ENCODE measurements around the gene HEXIM1. TPM values are rescaled to one million over a fixed set of nuclear protein-coding genes. Genes with fewer than 3 reads are reported as not detected.

The HEXIM1 gene
- total RNA-seq, 1 donor from 2014 or later: 48.1 TPM

DNA sequence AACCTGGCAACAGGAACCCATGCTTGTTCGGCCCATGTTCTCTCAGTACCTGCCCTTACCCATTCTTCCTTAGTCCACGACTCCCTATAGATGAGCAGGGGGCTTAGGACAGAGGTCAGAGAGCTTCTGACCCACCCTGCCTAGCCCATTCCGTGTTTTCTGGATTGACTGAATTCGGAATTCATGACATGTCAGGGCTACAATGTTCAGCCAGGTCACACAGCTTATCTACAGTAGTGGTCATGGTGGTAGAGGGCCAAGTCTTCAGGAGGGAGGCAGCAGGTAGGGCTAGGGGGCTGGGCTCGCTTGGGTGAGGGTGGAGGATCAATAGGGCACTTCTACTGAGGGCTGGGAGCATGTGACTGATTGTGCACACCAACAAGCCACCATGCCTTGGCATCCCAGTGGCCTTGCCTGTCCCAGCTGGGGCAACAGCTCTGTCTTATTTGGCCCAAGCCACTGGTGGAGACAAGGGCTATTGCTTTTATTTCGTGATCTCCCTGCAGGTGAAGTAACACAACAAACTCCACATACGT is 16.5 kb downstream of the HEXIM1 start:
- H3K36me3 Mint-ChIP-seq (ENCODE audit: low read depth): peaks cover 11% of the 10 kb centered on the region
- no peak overlapping the region for H3K27ac Mint-ChIP-seq
- H3K4me3 Mint-ChIP-seq (ENCODE audit: low read depth): no peak overlapping the region
- no peaks in the 10 kb centered on the region for H3K27me3 Mint-ChIP-seq (ENCODE audit: low read depth)
- H3K4me1 Mint-ChIP-seq (ENCODE audit: low read depth): peaks cover 18% of the 10 kb centered on the region
- intact Hi-C loops (cut with micrococcal nuclease): no loop called here
- H3K9me3 Mint-ChIP-seq: no peaks in the 10 kb centered on the region
- no peak for DNase-seq (ENCODE audit: low spot score)

DNA sequence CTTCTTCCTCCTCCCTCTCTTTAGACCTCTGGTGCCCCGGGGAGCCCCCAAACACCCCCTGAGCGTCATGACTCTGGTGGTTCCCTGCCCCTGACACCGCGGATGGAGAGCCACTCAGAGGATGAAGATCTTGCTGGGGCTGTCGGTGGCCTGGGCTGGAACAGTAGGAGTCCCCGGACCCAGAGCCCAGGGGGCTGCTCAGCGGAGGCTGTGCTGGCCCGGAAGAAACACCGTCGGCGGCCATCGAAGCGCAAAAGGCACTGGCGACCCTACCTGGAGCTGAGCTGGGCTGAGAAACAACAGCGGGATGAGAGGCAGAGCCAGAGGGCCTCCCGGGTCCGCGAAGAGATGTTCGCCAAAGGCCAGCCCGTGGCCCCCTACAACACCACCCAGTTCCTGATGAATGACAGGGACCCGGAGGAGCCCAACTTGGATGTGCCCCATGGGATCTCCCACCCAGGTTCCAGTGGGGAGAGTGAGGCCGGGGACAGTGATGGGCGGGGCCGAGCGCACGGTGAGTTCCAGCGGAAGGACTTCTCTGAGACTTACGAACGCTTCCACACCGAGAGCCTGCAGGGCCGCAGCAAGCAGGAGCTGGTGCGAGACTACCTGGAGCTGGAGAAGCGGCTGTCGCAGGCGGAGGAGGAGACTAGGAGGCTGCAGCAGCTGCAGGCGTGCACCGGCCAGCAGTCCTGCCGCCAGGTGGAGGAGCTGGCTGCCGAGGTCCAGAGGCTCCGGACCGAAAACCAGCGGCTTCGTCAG is 20.9 kb downstream of the HEXIM1 start:
- no peak for DNase-seq (ENCODE audit: low spot score)
- no peak overlapping the region for H3K27ac Mint-ChIP-seq
- intact Hi-C loops (cut with micrococcal nuclease): no loop called here
- no peaks in the 10 kb centered on the region for H3K27me3 Mint-ChIP-seq (ENCODE audit: low read depth)
- H3K4me1 Mint-ChIP-seq (ENCODE audit: low read depth): peaks cover 24% of the 10 kb centered on the region
- no peak overlapping the region for H3K4me3 Mint-ChIP-seq (ENCODE audit: low read depth)
- no peaks in the 10 kb centered on the region for H3K36me3 Mint-ChIP-seq (ENCODE audit: low read depth)
- no peaks in the 10 kb centered on the region for H3K9me3 Mint-ChIP-seq

DNA sequence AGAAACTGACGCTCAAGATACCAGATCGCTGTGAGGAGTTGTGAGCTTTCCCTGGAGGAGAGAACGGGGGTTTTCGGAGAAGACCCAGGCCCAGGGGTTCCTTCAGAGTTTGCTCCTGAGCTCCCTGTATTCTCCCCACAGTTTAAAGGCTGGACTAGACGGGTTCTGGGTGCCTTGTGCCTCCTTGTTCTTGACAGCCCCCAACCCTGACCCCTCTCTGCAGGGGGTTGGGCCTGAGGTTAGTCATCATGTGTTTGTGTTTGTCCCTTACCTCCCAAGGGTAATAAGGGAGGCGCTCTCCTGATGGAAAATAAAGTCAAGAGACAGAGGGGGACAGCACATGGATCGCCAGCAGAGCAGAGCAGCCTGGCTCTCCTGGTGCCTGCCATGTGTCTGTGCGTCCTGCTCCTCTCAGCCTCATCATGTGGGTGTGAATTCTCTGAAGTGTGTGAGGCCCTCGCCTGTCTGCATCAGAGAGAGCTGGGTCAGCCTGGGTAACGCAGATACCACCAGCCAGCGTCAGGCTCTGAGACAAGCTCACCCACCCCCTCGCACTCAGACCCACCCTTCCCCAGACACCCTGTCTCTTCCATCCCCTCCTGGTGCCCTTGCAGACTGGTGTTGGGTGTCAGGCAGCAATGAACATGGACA is 22.1 kb downstream of the HEXIM1 start:
- peaks cover 17% of the 10 kb centered on the region for H3K4me1 Mint-ChIP-seq (ENCODE audit: low read depth)
- no peaks in the 10 kb centered on the region for H3K9me3 Mint-ChIP-seq
- H3K4me3 Mint-ChIP-seq (ENCODE audit: low read depth): no peak overlapping the region
- H3K36me3 Mint-ChIP-seq (ENCODE audit: low read depth): no peaks in the 10 kb centered on the region
- intact Hi-C loops (cut with micrococcal nuclease): no loop called here
- no peaks in the 10 kb centered on the region for H3K27me3 Mint-ChIP-seq (ENCODE audit: low read depth)
- no peak for DNase-seq (ENCODE audit: low spot score)
- peak overlapping the region; percentile 79 for H3K27ac Mint-ChIP-seq

DNA sequence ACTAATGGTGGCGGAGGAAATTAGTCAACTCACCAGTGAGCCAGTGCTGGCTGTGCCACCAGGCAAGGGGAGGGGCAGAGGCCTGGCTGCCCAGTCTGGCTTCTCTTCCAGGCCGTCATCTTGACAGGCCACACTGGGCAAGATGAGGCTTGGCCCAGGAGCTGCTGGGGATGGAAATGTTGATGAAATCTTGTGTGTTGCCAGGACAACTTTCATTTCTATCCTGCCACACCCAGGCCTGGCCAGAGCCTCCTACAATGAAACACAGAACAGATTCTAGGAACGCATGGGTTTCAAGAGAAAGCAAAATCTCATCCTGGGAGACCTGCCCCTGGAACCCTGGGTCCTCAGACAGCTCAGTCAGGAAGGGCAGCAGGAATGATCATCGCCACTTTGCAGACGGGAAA is 22.7 kb downstream of the HEXIM1 start:
- peaks cover 16% of the 10 kb centered on the region for H3K4me1 Mint-ChIP-seq (ENCODE audit: low read depth)
- no peaks in the 10 kb centered on the region for H3K9me3 Mint-ChIP-seq
- H3K36me3 Mint-ChIP-seq (ENCODE audit: low read depth): no peaks in the 10 kb centered on the region
- H3K27ac Mint-ChIP-seq: peak overlapping the region; percentile 79
- intact Hi-C loops (cut with micrococcal nuclease): no loop called here
- H3K27me3 Mint-ChIP-seq (ENCODE audit: low read depth): no peaks in the 10 kb centered on the region
- no peak for DNase-seq (ENCODE audit: low spot score)
- H3K4me3 Mint-ChIP-seq (ENCODE audit: low read depth): peak overlapping the region; percentile 1

DNA sequence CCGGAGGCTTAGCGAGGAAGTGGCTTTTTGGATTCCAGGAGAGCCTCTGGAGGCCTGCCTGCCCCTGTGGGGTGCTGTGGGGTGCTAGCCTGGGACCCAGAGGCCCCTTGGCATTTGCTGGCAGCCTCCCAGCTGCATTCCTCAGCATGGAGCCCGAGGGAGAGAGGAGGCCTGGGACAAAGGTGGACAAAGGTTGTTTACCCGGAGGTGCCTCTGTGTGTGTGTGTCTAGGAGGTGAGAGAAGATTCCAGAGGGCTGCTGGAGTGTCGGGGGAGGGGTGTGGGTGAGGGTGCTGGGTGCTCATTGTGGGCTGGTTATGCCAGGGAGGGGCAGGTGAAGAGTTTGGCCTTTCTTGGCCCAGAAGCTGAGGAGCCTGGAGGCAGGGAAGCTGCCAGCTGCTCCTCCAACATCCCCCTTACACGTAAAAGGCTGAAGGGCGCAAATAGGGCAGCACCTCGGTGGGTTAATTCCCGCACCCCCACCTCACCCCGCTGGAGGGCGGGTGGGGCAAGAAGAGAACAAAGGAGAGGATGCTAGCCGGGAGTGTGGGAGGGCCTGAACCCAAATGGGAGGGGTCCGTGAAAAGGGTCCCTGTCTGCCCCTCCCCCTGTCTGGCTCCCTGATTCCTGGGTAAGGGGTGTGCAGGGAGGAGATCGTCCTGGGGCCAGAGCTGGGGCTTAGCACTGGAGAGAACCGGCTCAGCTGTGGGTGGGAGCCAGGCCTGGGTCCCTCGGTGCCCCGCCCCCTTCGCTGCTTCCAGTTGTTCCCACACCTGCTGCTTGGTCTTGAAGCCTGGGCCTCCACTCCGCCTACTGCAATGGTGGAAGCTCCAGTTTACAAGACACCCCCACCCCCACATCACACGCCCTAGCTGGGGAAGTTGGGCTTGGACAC is 23.3 kb downstream of the HEXIM1 start:
- Mint-ChIP-seq H3K36me3 (ENCODE audit: low read depth) (no peaks in the 10 kb centered on the region), H3K27ac (peak overlapping the region; percentile 87), H3K4me1 (ENCODE audit: low read depth) (peaks cover 16% of the 10 kb centered on the region), H3K4me3 (ENCODE audit: low read depth) (peak overlapping the region; percentile 1), H3K9me3 (no peaks in the 10 kb centered on the region), H3K27me3 (ENCODE audit: low read depth) (no peaks in the 10 kb centered on the region)
- intact Hi-C loops (cut with micrococcal nuclease): loop anchor here (2.0 kb wide), 1 partner anchor 23 kb away; the partner anchor contains the start of gene HEXIM1
- no peak for DNase-seq (ENCODE audit: low spot score)

DNA sequence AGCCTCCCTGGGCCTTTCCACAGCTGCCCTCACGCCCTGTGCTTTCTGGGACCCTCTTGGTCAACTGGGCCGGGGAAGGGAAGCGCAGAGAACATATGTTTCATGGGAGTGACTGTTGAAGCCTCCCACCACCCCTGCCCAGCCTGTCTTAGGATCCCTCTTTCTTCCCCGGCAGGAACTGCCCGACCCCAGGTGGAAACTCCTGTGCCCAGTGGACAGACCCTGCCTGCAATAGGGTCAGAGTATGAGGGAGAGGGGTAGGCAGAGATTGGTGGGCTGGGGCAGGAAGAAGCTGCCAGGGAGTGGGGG is 23.9 kb downstream of the HEXIM1 start:
- Mint-ChIP-seq H3K27ac (peak overlapping the region; percentile 87), H3K36me3 (ENCODE audit: low read depth) (no peaks in the 10 kb centered on the region), H3K9me3 (no peaks in the 10 kb centered on the region), H3K4me1 (ENCODE audit: low read depth) (peaks cover 16% of the 10 kb centered on the region), H3K27me3 (ENCODE audit: low read depth) (no peaks in the 10 kb centered on the region), H3K4me3 (ENCODE audit: low read depth) (no peak overlapping the region)
- no peak for DNase-seq (ENCODE audit: low spot score)
- intact Hi-C loops (cut with micrococcal nuclease): loop anchor here (2.0 kb wide), 1 partner anchor 23 kb away; the partner anchor contains the start of gene HEXIM1

DNA sequence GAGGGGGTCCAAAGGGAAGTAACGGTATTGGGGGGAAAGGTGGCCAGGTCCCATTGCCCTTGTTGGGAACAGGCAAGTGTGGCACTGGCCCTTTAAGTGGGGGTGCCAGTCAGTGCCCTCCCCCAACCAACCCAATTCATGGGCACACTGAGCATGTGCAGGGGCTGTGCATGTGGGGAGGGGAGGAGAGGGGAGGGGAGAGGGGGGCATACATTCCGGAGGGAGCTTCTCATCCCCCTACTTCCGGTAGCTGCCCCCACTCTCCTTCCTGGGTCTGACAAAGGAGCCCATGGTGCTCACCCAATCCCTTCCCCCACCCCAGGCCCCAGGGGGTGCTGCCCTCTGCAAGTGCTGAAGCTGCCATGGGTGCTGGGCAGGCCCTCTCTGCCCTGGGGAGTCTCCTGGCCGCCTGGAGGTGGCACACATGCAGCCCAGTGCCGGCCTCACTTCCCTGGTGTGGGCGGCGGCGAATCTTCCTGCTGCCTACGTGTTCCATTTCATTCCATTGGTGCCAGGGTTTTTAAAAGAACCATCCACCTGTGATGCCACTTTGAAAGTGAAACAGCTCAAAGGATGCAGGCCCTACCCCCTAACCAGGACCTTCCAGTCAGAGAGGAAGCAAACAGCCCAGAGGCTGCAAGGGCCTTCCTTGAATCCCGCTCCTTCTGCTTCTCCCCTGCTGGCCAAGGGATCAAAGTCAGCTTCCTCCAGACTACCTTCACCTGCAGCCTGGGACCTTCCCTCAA is 24.4 kb downstream of the HEXIM1 start:
- Mint-ChIP-seq H3K9me3 (no peaks in the 10 kb centered on the region), H3K27ac (peak overlapping the region; percentile 87), H3K36me3 (ENCODE audit: low read depth) (no peaks in the 10 kb centered on the region), H3K4me1 (ENCODE audit: low read depth) (peaks cover 16% of the 10 kb centered on the region), H3K4me3 (ENCODE audit: low read depth) (peak overlapping the region; percentile 72), H3K27me3 (ENCODE audit: low read depth) (no peaks in the 10 kb centered on the region)
- peak; percentile 32 for DNase-seq (ENCODE audit: low spot score)
- intact Hi-C loops (cut with micrococcal nuclease): loop anchor here (2.0 kb wide), 1 partner anchor 24 kb away; the partner anchor contains the start of gene HEXIM1

DNA sequence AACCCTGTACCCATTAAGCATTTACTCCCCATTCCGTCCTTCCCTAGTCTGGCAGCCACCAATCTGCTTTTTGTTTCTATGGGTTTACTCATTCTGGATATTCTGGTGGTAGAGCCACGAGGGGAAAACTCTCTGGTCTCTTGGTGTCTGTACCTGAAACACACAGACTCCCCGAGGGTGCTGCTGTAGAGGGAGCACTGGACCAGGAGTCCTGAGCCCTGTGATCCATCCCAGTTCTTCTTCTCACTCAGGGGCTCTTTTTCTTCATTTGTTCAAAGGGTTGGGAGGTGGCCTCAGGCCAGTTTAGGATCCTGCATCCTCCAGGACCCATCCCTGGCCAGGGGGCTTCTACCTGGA is 27.5 kb downstream of the HEXIM1 start:
- intact Hi-C loops (cut with micrococcal nuclease): no loop called here
- no peaks in the 10 kb centered on the region for H3K27me3 Mint-ChIP-seq (ENCODE audit: low read depth)
- no peak for DNase-seq (ENCODE audit: low spot score)
- no peaks in the 10 kb centered on the region for H3K36me3 Mint-ChIP-seq (ENCODE audit: low read depth)
- H3K9me3 Mint-ChIP-seq: no peaks in the 10 kb centered on the region
- peaks cover 15% of the 10 kb centered on the region for H3K4me1 Mint-ChIP-seq (ENCODE audit: low read depth)
- H3K4me3 Mint-ChIP-seq (ENCODE audit: low read depth): no peak overlapping the region
- H3K27ac Mint-ChIP-seq: no peak overlapping the region

DNA sequence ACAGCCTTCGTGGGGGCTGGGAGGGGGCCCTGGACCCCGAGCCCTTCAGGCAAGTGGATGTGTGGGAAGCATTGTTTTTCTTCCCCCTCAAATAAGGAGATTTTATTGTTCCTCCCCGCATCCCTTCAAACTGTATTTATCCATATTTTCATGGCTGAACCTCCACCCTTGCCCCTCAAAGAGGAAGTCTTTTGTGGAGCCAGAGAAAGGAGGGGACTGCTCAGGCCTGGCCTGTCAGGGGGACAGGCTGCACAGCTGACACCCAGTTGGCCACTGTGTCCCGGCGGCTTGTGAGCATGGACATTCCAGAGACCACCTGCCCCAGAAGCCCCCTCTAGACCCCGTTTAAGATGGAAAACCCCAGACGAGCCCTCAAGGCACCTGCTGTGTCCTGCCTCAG is 29.3 kb downstream of the HEXIM1 start:
- Mint-ChIP-seq H3K27me3 (ENCODE audit: low read depth) (no peaks in the 10 kb centered on the region), H3K4me1 (ENCODE audit: low read depth) (peaks cover 5% of the 10 kb centered on the region), H3K4me3 (ENCODE audit: low read depth) (no peak overlapping the region), H3K36me3 (ENCODE audit: low read depth) (no peaks in the 10 kb centered on the region), H3K9me3 (no peaks in the 10 kb centered on the region), H3K27ac (no peak overlapping the region)
- intact Hi-C loops (cut with micrococcal nuclease): no loop called here
- DNase-seq (ENCODE audit: low spot score): no peak

DNA sequence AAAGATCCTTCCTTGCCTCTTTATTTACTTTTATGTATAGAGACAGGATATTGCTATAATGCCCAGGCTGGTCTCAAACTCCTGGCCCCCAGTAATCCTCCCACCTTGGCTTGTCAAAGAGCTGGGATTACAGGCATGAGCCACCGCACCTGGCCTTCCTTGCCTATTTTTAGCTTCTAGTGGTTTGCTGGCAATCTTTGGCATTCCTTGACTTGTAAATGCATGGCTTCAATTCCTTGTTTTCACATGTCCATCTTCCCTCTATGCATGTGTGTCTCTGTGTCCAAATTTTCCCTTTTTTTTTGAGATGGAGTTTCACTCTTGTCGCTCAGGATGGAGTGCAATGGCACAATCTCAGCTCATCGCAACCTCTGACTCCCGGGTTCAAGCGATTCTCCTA is 35.9 kb downstream of the HEXIM1 start:
- Mint-ChIP-seq H3K27ac (no peak overlapping the region), H3K9me3 (no peaks in the 10 kb centered on the region), H3K4me3 (ENCODE audit: low read depth) (no peak overlapping the region), H3K36me3 (ENCODE audit: low read depth) (no peaks in the 10 kb centered on the region), H3K4me1 (ENCODE audit: low read depth) (no peaks in the 10 kb centered on the region), H3K27me3 (ENCODE audit: low read depth) (peaks cover 2% of the 10 kb centered on the region)
- DNase-seq (ENCODE audit: low spot score): no peak
- intact Hi-C loops (cut with micrococcal nuclease): no loop called here

DNA sequence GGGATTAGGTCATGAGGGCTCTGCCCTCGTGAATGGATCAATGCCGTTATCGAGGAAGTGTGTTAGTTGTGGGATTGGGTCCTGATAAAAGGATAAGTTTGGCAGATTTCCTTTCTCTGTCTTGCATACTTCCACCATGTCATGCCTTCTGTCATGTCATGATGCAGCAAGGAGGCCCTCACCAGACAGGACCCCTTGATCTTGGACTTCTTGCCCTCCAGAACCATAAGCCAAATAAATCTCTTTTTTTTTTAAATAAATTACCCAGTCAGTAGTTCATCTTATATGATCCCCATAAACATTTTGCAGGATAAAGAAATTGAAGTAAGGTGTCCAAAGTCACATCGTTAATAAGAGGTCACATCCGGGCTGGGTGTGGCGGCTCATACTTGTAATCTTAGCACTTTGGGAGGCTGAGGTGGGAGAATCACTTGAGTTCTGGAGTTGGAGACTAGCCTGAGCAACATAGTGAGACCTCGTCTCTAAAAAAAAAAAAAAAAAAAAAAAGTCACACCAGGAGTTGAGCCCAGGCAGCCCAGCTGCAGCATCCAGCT is 38.6 kb downstream of the HEXIM1 start:
- intact Hi-C loops (cut with micrococcal nuclease): no loop called here
- peaks cover 2% of the 10 kb centered on the region for H3K27me3 Mint-ChIP-seq (ENCODE audit: low read depth)
- H3K4me1 Mint-ChIP-seq (ENCODE audit: low read depth): no peaks in the 10 kb centered on the region
- H3K27ac Mint-ChIP-seq: no peak overlapping the region
- H3K4me3 Mint-ChIP-seq (ENCODE audit: low read depth): no peak overlapping the region
- DNase-seq (ENCODE audit: low spot score): no peak
- no peaks in the 10 kb centered on the region for H3K9me3 Mint-ChIP-seq
- no peaks in the 10 kb centered on the region for H3K36me3 Mint-ChIP-seq (ENCODE audit: low read depth)

DNA sequence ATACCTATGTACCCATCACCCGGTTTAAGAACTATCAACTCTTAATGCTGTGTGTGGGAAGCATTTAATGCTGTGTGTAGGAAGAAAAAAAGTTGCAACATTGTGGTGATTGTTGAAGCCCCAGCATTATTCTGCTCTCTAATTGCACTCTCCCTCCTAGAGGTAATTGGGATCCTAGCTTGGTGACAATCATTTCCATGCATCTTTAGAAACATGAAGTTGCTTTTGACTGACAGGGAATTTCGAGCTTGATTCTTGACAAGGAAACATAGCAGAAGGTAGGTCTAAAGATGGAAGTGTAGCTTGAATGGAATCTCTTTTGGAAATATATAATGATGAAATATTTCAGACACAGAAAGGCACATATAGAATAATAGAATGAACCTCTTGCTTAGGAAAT is 40.7 kb downstream of the HEXIM1 start:
- Mint-ChIP-seq H3K4me1 (ENCODE audit: low read depth) (no peaks in the 10 kb centered on the region), H3K9me3 (no peaks in the 10 kb centered on the region), H3K27me3 (ENCODE audit: low read depth) (peaks cover 2% of the 10 kb centered on the region), H3K4me3 (ENCODE audit: low read depth) (no peak overlapping the region), H3K36me3 (ENCODE audit: low read depth) (no peaks in the 10 kb centered on the region), H3K27ac (no peak overlapping the region)
- intact Hi-C loops (cut with micrococcal nuclease): no loop called here
- no peak for DNase-seq (ENCODE audit: low spot score)

Data from activated T-helper 2 cell treated with anti-CD3 and anti-CD28 coated beads, Interferon-gamma antibody, Interleukin-2, Interleukin-4, amounts not matched to agents 10 μg/mL and 5 μg/mL and 100 μg/mL, durations not matched to agents 14 hours and 24 hours and 36 hours (primary cell).